SK-N-MC (cell line): ENCODE data around the gene MEGF9.

Experiments
- EZH2 ChIP-seq: fragments of 200-600 bp; sonication (generic); IDR thresholded peaks from one replicate; pipeline ENCODE4 v1.6.1; 2017; ENCODE audit warnings: antibody characterized with exemption
- FOXP2 ChIP-seq: optimal IDR thresholded peaks from 2 replicates; pipeline ENCODE3; 2011; ENCODE audit warnings: mild to moderate bottlenecking, moderate library complexity; ENCODE audit not compliant: insufficient read depth; ENCODE audit errors: extremely low read length, control extremely low read depth
- POLR2AphosphoS5 ChIP-seq: IDR thresholded peaks from 2 replicates; pipeline ENCODE4 v1.6.1; 2012; ENCODE audit warnings: mild to moderate bottlenecking, low read depth, low read length, borderline replicate concordance

DNA sequence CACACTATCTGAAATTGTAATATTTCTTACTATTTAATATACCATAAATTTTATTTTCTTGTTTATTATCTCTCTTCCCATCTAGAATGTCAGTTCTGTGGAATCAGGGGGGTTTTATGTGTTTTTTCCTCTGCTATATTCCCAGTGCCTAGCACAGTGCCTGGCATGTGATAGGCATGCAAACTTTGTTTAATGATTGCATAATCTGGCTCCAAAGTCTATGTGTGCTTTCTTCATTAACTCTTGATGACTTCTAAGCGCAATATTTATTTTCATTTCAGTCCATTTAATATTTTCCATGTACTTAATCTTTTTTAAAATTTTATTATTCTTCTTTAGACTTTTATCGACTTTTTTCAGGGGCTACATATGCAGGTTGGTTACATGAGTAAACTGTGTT lies 73.9 kb downstream of the MEGF9 start:
- no peak for TF ChIP-seq FOXP2
- TF ChIP-seq POLR2AphosphoS5 = no peak
- TF ChIP-seq EZH2 = no peak
